Activated naive CD4-positive, alpha-beta T cell (primary cell): Measurements from ENCODE around the gene MRAP.
"Not testable (repeated sequence)": the region's sequence is repeated elsewhere in the genome, so short reads cannot be mapped to it uniquely, and the experiment has no call there.

Experiments
- DNase-seq, 4 experiments: peaks; one replicate each; lab custom pipeline; 2025; lab: John Stamatoyannopoulos, UW

The MRAP gene

GRCh38 chr21:32300117-32300681, 1.5 kb downstream of the MRAP start:
- DNase-seq = no peak

DNA sequence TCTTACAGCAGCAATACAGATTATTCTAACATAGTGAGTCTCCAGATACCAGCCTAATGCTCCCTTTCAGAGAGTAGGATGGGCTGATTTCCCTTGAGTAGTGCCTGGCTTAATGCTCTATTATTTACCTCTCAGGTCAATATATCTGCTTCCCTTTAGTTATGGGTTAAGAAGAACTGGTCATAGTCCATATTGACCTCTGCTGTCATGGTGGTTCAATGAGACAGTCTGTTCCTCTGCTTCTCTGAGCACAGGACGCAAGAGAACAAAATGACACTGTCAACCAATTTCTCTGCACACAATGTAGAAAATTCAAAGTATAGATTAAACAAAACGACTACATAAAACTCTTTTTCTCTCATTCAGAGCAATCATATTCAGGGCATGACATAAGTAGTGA, 2.9 kb downstream of the MRAP start:
- DNase-seq = no peak

DNA sequence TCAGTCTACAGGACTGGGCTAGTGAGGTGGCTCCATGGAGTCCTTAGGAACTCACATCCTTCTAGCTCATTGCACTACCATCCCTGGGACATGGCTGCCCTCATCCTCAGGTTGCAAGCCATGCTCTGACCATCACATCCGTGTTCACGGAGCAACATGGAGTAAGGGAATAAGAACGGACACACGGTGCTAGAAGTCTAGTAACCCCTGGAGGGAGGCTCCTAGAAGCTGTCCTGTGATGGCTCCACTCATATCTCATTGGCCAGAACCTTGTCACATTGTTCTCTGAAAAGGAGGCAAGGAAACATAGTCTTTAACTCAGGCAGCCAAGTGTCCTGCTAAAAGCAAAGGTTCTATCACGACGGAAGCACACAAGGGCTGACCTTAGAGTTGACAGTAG, 3.9 kb downstream of the MRAP start:
- no peak for DNase-seq

GRCh38 chr21:32303385-32303784, 4.7 kb downstream of the MRAP start:
- DNase-seq = no peak

- no peak for DNase-seq
Measured at GRCh38 chr21:32304998-32305397, 6.3 kb downstream of the MRAP start.

DNA sequence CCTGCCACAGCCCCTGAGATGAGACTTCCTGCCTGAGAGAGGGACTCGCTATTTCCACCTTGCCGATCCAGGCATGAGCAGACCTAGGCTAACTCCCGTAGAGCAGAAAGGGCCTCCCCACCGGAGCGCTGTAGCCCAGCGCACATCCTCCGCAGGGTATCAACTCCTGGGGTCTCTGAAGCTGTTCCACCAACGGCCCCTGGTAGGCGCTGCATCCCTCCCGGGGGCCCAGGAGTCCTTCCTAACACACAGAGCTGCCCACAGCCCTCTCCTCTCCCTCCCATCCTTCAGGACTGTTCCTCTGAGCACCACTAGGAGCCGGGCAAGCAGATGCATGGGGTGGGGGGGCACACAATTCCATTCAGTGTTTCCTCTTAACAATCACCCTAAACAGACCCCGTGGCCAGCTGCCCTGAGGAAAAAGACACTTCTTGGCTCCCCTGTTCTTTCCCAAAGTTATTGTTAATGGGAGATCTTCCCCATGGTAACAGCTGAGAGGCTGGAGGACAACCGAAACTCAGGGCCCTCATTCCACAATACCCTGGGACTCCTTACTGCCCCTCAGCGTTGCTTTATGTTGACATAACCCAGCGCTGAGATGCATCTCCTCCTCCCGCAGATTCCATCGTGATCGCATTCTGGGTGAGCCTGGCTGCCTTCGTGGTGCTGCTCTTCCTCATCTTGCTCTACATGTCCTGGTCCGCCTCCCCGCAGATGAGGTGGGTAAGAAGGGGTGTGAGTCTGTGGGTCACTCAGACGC, 7.5 kb downstream of the MRAP start:
- no peak for DNase-seq

DNA sequence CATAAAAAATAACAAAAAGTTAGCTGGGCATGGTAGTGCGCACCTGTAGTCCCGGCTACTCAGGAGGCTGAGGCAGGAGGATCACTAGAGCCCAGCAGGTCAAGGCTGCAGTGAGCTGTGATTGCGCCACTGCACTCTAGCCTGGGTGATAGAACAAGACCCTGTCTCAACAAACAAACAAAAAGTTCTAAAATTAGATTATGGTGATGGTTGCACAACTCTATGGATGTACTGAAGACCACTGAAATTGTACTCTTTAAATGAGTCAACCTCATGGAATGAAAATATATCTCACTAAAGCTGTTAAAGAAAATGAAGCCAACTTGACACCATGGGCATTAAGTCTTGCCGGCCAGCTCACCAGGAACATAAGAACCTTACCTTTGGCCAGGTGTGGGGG, 9.1 kb downstream of the MRAP start:
- no peak for DNase-seq

- DNase-seq = no peak
Measured at GRCh38 chr21:32308696-32309095, 10.0 kb downstream of the MRAP start.

DNA sequence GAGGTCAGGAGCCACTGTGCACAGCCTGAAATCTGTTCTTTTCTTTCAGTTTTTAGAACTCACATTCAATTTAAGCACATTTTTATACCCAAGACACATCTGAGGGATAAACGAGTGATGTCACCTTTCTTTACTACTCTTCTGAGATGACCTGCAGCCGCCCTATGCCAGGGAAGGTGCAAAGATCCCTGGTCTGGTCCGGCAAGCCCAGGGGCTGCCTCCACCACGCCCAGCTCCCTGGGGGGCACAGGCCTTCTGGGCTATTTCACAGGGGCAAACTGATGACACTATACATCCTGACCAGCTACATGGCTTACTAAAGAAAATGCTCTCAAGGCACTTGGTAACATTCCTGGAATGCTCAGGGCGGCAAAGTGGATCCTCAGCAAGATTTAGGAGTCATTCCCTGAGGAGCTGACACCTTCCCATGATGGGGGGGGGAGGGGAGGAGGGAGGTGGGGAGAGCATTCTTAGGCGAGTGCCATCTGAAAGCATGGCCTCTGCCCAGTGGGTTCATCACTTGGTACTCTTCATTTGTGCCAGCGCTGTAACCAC, 11.3 kb downstream of the MRAP start:
- DNase-seq = no peak

DNA sequence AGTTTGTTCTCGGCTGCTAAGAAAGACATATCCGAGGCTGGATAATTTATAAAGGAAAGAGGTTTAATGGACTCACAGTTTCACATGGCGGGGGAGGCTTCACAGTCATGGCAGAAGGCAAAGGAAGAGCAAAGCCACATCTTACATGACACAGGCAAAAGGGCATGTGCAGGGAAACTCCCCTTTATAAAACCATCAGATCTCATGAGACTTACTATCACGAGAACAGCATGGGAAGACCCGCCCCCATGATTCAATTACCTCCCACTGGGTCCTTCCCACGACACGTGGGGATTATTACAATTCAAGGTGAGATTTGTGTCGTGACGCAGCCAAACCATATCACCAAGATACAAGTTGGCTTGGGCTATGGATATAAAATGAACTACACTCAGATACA, 12.3 kb downstream of the MRAP start:
- DNase-seq = not testable (repeated sequence)

GRCh38 chr21:32311621-32312020, 13.0 kb downstream of the MRAP start:
- DNase-seq = no peak

DNA sequence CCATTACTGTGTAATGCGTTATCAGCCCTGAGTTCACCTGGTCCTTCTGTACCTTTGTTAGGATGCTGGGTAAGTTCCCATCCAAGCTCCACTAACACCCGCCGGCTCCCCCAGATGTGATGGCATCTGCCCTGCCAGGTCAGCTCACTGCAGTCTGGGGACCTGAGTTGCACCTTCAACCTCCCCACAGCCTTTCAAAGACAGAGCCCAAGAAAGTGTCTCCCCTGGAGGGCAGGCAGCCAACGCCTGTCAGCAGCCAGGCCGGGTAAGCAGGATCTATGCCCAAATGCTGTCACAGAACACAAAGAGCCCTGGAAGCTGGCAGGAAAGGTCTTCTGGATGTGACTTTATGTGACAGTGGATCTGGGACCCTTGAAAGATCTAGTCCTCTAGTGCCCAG, 13.7 kb downstream of the MRAP start:
- DNase-seq = no peak

- no peak for DNase-seq
Measured at GRCh38 chr21:32312976-32313375, 14.3 kb downstream of the MRAP start.

DNA sequence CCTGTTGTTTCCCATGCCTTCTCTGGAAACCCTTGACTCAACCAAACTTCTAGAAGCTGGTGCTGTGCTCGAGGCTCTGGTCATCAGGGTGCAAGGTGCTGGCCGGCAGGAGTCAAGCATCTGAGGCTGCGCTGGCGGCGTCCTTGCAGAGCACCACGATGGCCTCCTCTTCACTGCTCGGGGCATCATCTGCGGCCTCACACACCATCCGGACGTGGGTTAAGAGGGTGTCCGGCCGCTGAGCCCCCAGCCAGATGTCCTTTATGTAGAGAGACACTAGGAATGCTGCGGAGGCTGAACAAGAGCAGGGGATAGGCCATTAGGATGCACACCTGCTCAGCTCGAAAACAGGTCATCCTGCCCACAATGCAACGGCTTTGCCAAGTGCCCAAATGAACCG, 16.2 kb downstream of the MRAP start:
- DNase-seq = no peak

- no peak for DNase-seq
Measured at GRCh38 chr21:32315511-32316281, 17.0 kb downstream of the MRAP start.

GRCh38 chr21:32316361-32317215, 17.9 kb downstream of the MRAP start:
- no peak for DNase-seq

DNA sequence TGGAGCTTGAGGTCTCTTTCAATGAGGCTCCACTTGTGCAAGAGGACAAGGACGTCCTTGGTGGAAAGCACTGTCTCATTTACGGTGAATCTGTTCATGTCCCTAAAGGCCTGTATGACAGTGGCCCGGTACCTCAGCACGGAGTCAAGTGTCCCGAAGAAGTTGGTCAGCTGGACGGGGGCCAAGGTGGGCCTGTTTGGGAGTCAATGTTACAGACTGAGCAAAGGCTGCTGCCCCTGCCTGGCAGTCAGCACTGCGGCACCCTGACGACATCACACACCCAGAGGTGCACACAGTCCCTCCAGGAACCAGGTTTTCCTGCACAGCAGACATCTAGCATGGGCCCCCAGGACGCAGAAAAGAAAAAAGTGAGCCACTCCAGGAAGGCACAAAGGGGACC, 19.1 kb downstream of the MRAP start:
- DNase-seq = no peak

DNA sequence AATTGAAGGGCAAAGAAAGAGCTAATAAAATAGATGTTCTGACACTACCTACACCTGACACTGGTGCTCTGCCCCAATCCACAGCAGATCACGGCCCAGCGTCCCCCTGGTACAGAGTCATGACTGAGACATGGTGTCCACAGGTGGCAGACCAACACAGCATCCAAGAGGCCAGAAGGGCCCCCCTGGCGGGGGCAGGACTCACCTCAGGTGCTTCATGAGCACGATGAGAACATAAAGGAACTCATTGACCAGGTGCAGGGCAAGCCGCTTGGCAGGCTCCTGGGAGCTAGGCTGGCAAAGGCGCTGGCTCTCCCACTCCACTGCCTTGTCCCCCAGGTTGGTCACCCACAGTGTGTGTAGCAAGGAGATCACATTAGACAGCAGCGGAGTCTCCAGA, 20.4 kb downstream of the MRAP start:
- no peak for DNase-seq

GRCh38 chr21:32320059-32320458, 21.4 kb downstream of the MRAP start:
- no peak for DNase-seq

DNA sequence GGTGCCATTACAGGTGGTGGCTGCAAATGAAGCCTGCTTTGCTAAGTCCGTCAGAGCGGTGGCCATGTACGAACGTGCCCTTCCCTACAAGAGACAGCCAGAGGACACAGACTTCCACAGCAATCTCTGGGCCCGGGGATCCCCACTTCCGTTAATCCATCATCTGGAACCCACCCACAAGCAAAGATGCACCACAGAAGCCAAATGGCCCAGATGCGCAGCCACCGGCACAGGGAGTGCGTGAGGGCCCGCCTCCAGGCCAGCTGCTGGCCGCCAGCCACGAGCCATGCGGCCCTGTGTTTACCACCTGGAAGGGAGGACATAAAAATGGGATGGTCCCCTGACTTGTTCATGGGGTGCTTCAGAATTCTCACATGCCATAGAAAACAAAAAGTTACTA, 22.1 kb downstream of the MRAP start:
- no peak for DNase-seq

DNA sequence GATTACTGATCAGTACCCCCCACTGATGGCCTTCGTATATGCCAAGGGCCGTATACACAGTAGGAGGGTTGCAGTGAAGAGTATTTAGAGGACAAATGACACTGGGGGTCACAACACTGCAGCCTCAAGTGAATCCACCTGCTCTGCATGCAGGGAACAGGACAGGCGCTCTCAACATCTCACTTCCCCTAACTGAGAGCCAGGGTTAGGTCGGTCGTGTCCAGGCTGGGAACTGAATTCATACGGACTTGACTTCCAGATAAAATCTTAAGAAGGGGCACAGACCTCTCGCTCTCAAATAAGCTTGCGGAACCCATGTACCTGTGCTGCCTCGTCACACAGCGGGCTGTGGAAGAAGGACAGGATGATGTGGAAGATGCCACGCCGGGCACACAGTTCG, 22.8 kb downstream of the MRAP start:
- DNase-seq = no peak

DNA sequence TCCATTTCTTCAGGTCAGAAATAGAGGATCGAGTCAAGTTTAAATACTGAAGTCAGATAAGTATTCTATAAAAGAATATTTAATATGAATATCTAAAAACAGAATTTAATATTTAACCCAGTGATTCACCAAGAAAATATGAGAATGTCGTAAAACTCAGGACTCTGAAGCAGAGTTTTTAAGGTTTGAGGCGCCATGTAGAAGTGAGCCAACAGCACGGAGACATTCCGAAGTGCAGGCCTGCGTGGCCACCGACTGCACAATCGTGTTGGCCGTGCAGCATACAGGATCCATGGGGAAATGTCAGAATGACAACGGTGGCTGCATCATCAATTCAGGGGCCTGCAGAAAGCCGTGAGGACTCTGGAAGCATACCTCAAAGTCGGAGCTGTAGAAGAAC, 23.4 kb downstream of the MRAP start:
- no peak for DNase-seq
